PC-3 (cell line): Measurements from ENCODE around the gene GPAM. TPM values are rescaled to one million over a fixed set of nuclear protein-coding genes. Genes with fewer than 3 reads are reported as not detected.

Experiments
- ATAC-seq: fragments of 200-7000 bp; cut with Tn5 transposase; 2 replicates; pipeline ENCODE4 v1.9.1; 2020; ENCODE audit warnings: mild to moderate bottlenecking, moderate library complexity
- BruUV-seq: library from RNA; stranded (reverse); fragments of 400-500 nt; replicated peaks from 2 replicates; lab custom pipeline; 2021; lab: Mats Ljungman, UMichigan
- CTCF ChIA-PET: fragments of 300-600 bp; sonication (Branson Sonifier 250); formaldehyde crosslinking; loops from one replicate; lab custom pipeline; 2022; ENCODE audit warnings: antibody characterized with exemption; lab: Charles Lee
- POLR2A ChIA-PET: fragments of 300-600 bp; sonication (Branson Sonifier 250); formaldehyde crosslinking; loops from one replicate; lab custom pipeline; 2022; ENCODE audit warnings: antibody characterized with exemption; ENCODE audit not compliant: unreplicated experiment; lab: Charles Lee
- DNase-seq: peaks from one replicate; pipeline ENCODE4 v3.0.0-alpha.2; 2015
- H2AFZ ChIP-seq: fragments of 300-600 bp; sonication (generic); 2 replicates; pipeline ENCODE4 v1.6.0; 2016; ENCODE audit warnings: antibody characterized with exemption, low read length
- H3F3A ChIP-seq: fragments of 300-600 bp; sonication (generic); one replicate; pipeline ENCODE4 v1.6.0; 2017; ENCODE audit warnings: antibody characterized with exemption, low read length, control low read depth, mild to moderate bottlenecking; ENCODE audit not compliant: unreplicated experiment
- H3K27ac ChIP-seq: fragments of 300-600 bp; sonication (generic); 2 replicates; pipeline ENCODE4 v1.5.1; 2016; ENCODE audit warnings: mild to moderate bottlenecking, low read length
- H3K27me3 ChIP-seq: fragments of 300-600 bp; sonication (generic); 2 replicates; pipeline ENCODE4 v1.6.1; 2016; ENCODE audit warnings: low read length, mixed read lengths
- H3K36me3 ChIP-seq: fragments of 300-600 bp; sonication (generic); 2 replicates; pipeline ENCODE4 v1.6.1; 2016; ENCODE audit warnings: low read depth, mixed run types, low read length, mixed read lengths
- H3K4me1 ChIP-seq: fragments of 300-600 bp; sonication (generic); 2 replicates; pipeline ENCODE4 v1.5.1; 2016; ENCODE audit warnings: low read length; ENCODE audit not compliant: insufficient read depth
- H3K4me2 ChIP-seq: fragments of 300-600 bp; sonication (generic); 2 replicates; pipeline ENCODE4 v1.6.0; 2016; ENCODE audit warnings: low read length
- H3K4me3 ChIP-seq: fragments of 300-600 bp; sonication (generic); 2 replicates; pipeline ENCODE4 v1.5.1; 2016; ENCODE audit warnings: mild to moderate bottlenecking, low read length, mixed read lengths
- H3K79me2 ChIP-seq: fragments of 300-600 bp; sonication (generic); 2 replicates; pipeline ENCODE4 v1.6.1; 2017; ENCODE audit warnings: low read length, mixed read lengths
- H3K9ac ChIP-seq: fragments of 300-600 bp; sonication (generic); 2 replicates; pipeline ENCODE4 v1.6.0; 2016; ENCODE audit warnings: mild to moderate bottlenecking, low read length
- H3K9me2 ChIP-seq: fragments of 300-600 bp; sonication (generic); replicated peaks from 2 replicates; pipeline ENCODE4 v1.6.1; 2016; ENCODE audit warnings: mixed run types, low read length, mixed read lengths
- H3K9me3 ChIP-seq: fragments of 300-600 bp; sonication (generic); 2 replicates; pipeline ENCODE4 v1.6.1; 2016; ENCODE audit warnings: low read length, mixed read lengths
- H4K20me1 ChIP-seq: fragments of 300-600 bp; sonication (generic); 2 replicates; pipeline ENCODE4 v1.6.1; 2016; ENCODE audit warnings: low read length, mixed read lengths
- CTCF ChIP-seq: fragments of 300-600 bp; sonication (generic); conservative IDR thresholded peaks from 2 replicates; pipeline ENCODE4 v1.5.1; 2017; ENCODE audit warnings: antibody characterized with exemption, low read depth, mild to moderate bottlenecking, low read length
- EZH2 ChIP-seq: fragments of 300-600 bp; sonication (generic); IDR thresholded peaks from one replicate; pipeline ENCODE4 v1.6.1; 2017; ENCODE audit warnings: antibody characterized with exemption, mild to moderate bottlenecking, low read length; ENCODE audit not compliant: unreplicated experiment
- EZH2phosphoT487 ChIP-seq: fragments of 300-600 bp; sonication (generic); IDR thresholded peaks from 2 replicates; pipeline ENCODE4 v1.6.1; 2018; ENCODE audit warnings: mild to moderate bottlenecking, antibody characterized with exemption, low read length, borderline replicate concordance
- intact Hi-C: fragments of 100-400 bp; cut with micrococcal nuclease; formaldehyde crosslinking; loops from 2 replicates; pipeline ENCODE4 v1.9.0; 2023
- total RNA-seq: library from RNA; depleted of rRNA; stranded (reverse); fragments of >200 nt; gene quantifications from 2 replicates; pipeline ENCODE4 v1.2.3, GENCODE V29; 2014

Gene GPAM
- total RNA-seq, 1 experiment from 2014 or later: 6.2 TPM

GRCh38 chr10:112148331-112148730 is 35.2 kb downstream of the GPAM start:
- no peaks in the 10 kb centered on the region for H3K27me3 ChIP-seq
- no peaks in the 10 kb centered on the region for H3K79me2 ChIP-seq
- ATAC-seq (no peak), DNase-seq (no peak)
- no peaks in the 10 kb centered on the region for H3F3A ChIP-seq
- H3K27ac ChIP-seq: no peak overlapping the region
- H3K4me3 ChIP-seq: no peak overlapping the region
- no TSS peak for BruUV-seq
- no peak overlapping the region for H3K4me2 ChIP-seq
- no peak overlapping the region for H3K9ac ChIP-seq
- no peak for TF ChIP-seq CTCF
- TF ChIP-seq EZH2phosphoT487: no peak
- TF ChIP-seq EZH2: no peak
- no peaks in the 10 kb centered on the region for H3K4me1 ChIP-seq
- no peaks in the 10 kb centered on the region for H3K9me3 ChIP-seq
- H2AFZ ChIP-seq: no peak overlapping the region
- H4K20me1 ChIP-seq: no peaks in the 10 kb centered on the region
- POLR2A ChIA-PET: no interaction called here
- H3K9me2 ChIP-seq: no peaks in the 10 kb centered on the region
- intact Hi-C loops: loop anchor here (10.0 kb wide), 1 partner anchor 286 kb away; no protein-coding TSS in a partner anchor
- CTCF ChIA-PET: interaction anchor here (0.7 kb wide), 1 partner anchor 1450 kb away, joined by 3 read pairs; no protein-coding TSS in a partner anchor
- H3K36me3 ChIP-seq: no peaks in the 10 kb centered on the region

- Histone ChIP-seq H3K27me3 (no peaks in the 10 kb centered on the region), H3K9me2 (no peaks in the 10 kb centered on the region), H3K9ac (no peak overlapping the region), H3K27ac (no peak overlapping the region), H3K36me3 (no peaks in the 10 kb centered on the region), H3K9me3 (no peaks in the 10 kb centered on the region), H4K20me1 (no peaks in the 10 kb centered on the region), H3K79me2 (no peaks in the 10 kb centered on the region), H3F3A (no peaks in the 10 kb centered on the region), H3K4me1 (no peaks in the 10 kb centered on the region), H3K4me2 (no peak overlapping the region), H2AFZ (no peak overlapping the region), H3K4me3 (no peak overlapping the region)
- BruUV-seq: no TSS peak
- DNase-seq (no peak), ATAC-seq (no peak)
- ChIA-PET CTCF (no interaction called here), POLR2A (no interaction called here)
- intact Hi-C loops: loop anchor here (10.0 kb wide), 1 partner anchor 288 kb away; no protein-coding TSS in a partner anchor
- TF ChIP-seq EZH2: no peak
- no peak for TF ChIP-seq CTCF
- no peak for TF ChIP-seq EZH2phosphoT487
Observed at GRCh38 chr10:112146799-112147198, 36.8 kb downstream of the GPAM start.

GRCh38 chr10:112145263-112145662 is 38.3 kb downstream of the GPAM start:
- POLR2A ChIA-PET: no interaction called here
- Histone ChIP-seq H3K27me3 (no peaks in the 10 kb centered on the region), H3K27ac (no peak overlapping the region), H3K4me1 (0 out of 2 replicates have a peak, but pooled peaks cover 3% of the 10 kb centered on the region), H3K36me3 (no peaks in the 10 kb centered on the region), H3K4me2 (no peak overlapping the region), H3K9ac (no peak overlapping the region), H3K79me2 (no peaks in the 10 kb centered on the region), H4K20me1 (no peaks in the 10 kb centered on the region), H2AFZ (no peak overlapping the region), H3F3A (no peaks in the 10 kb centered on the region), H3K4me3 (no peak overlapping the region), H3K9me3 (no peaks in the 10 kb centered on the region), H3K9me2 (no peaks in the 10 kb centered on the region)
- CTCF ChIA-PET: no interaction called here
- TF ChIP-seq CTCF: no peak
- no peak for TF ChIP-seq EZH2phosphoT487
- TF ChIP-seq EZH2: no peak
- ATAC-seq (no peak), DNase-seq (no peak)
- intact Hi-C loops: loop anchor here (10.0 kb wide), 1 partner anchor 290 kb away; no protein-coding TSS in a partner anchor
- no TSS peak for BruUV-seq
